Activated B cell treated with CpG ODN at 0.5 μM for 24 hours (primary cell): ENCODE data around the gene IGFBP6. TPM values are rescaled to one million over a fixed set of nuclear protein-coding genes. Genes with fewer than 3 reads are reported as not detected.
A peak's percentile ranks its signal among the peaks of the same experiment; 100 is the strongest.

Experiments used
- ATAC-seq: fragments of 200-7000 bp; cut with Tn5 transposase; one replicate; pipeline ENCODE4 v1.10.0; 2021; ENCODE audit warnings: low read depth, mild to moderate bottlenecking, moderate library complexity
- CTCF ChIA-PET: fragments of 350-600 bp; sonication (Branson Sonifier 250); formaldehyde crosslinking; loops from one replicate; lab custom pipeline; 2021; ENCODE audit warnings: antibody characterized with exemption; lab: Charles Lee
- POLR2A ChIA-PET: fragments of 350-600 bp; sonication (Branson Sonifier 250); formaldehyde crosslinking; loops from one replicate; lab custom pipeline; 2021; ENCODE audit warnings: antibody characterized with exemption; lab: Charles Lee
- DNase-seq: peaks from one replicate; pipeline ENCODE4 v3.0.0; 2022
- H3K27ac Mint-ChIP-seq: one replicate; pipeline ENCODE4 v1.8.0; 2020; ENCODE audit warnings: mixed read lengths
- H3K27me3 Mint-ChIP-seq: one replicate; pipeline ENCODE4 v1.8.0; 2021; ENCODE audit warnings: mixed read lengths
- H3K36me3 Mint-ChIP-seq: one replicate; pipeline ENCODE4 v1.8.0; 2021; ENCODE audit warnings: low read depth, mixed read lengths
- H3K4me1 Mint-ChIP-seq: one replicate; pipeline ENCODE4 v1.8.0; 2021; ENCODE audit warnings: mixed read lengths
- H3K4me3 Mint-ChIP-seq: one replicate; pipeline ENCODE4 v1.8.0; 2020; ENCODE audit warnings: mild to moderate bottlenecking, mixed read lengths
- H3K9me3 Mint-ChIP-seq: one replicate; pipeline ENCODE4 v1.8.0; 2020; ENCODE audit warnings: mixed read lengths
- CTCF ChIP-seq: fragments of 200-600 bp; IDR thresholded peaks from one replicate; pipeline ENCODE4 v1.8.0; 2022; ENCODE audit warnings: antibody characterized with exemption, mild to moderate bottlenecking
- intact Hi-C: fragments of 100-400 bp; cut with micrococcal nuclease; formaldehyde crosslinking; loops from one replicate; pipeline ENCODE4 v1.15.1; 2024
- total RNA-seq: library from RNA; stranded (reverse); gene quantifications from 2 replicates; pipeline ENCODE4 v1.2.3, GENCODE V29; 2022

Gene IGFBP6
- total RNA-seq, 1 donor from 2014 or later: not detected

GRCh38 chr12:53053218-53054111, 44.0 kb upstream of the IGFBP6 start:
- H3K4me1 Mint-ChIP-seq: peaks cover 12% of the 10 kb centered on the region
- POLR2A ChIA-PET: interaction anchor here (0.6 to 2.3 kb wide), 10 partner anchors 20 to 1221 kb away, joined by 3 to 10 read pairs (median 4); partner anchors contain the start of genes AAAS, EIF4B and SPRYD3
- intact Hi-C loops: loop anchor here (1.0 to 5.0 kb wide), 4 partner anchors 17 to 129 kb away; partner anchors contain the start of genes CSAD, IGFBP6, SPRYD3 and ZNF740

GRCh38 chr12:53054112-53054878, 43.2 kb upstream of the IGFBP6 start:
- ChIA-PET POLR2A (interaction anchor here (0.6 to 2.3 kb wide), 12 partner anchors 9 to 267 kb away, joined by 3 to 10 read pairs (median 4); partner anchors contain the start of genes AAAS, EIF4B and SPRYD3), CTCF (interaction anchor here (0.5 to 3.2 kb wide), 3 partner anchors 12 to 296 kb away, joined by 3 to 11 read pairs (median 3); no protein-coding TSS in a partner anchor)
- DNase-seq (peak; percentile 86), ATAC-seq (peak; percentile 97)
- peak overlapping the region; percentile 95 for H3K4me3 Mint-ChIP-seq
- H3K27ac Mint-ChIP-seq: peak overlapping the region; percentile 90
- no peaks in the 10 kb centered on the region for H3K9me3 Mint-ChIP-seq
- intact Hi-C loops: loop anchor here (1.0 to 5.0 kb wide), 4 partner anchors 17 to 128 kb away; partner anchors contain the start of genes CSAD, IGFBP6, SPRYD3 and ZNF740
- peaks cover 12% of the 10 kb centered on the region for H3K4me1 Mint-ChIP-seq
- TF ChIP-seq CTCF: no peak
- H3K27me3 Mint-ChIP-seq: peaks cover 6% of the 10 kb centered on the region
- peaks cover 2% of the 10 kb centered on the region for H3K36me3 Mint-ChIP-seq

More at GRCh38 chr12:53053218-53054111, 44.0 kb upstream of the IGFBP6 start:
- DNase-seq (no peak), ATAC-seq (peak; percentile 6)
- peaks cover 6% of the 10 kb centered on the region for H3K27me3 Mint-ChIP-seq
- peak overlapping the region; percentile 90 for H3K27ac Mint-ChIP-seq
- no peak for TF ChIP-seq CTCF
- H3K36me3 Mint-ChIP-seq: peaks cover 2% of the 10 kb centered on the region
- CTCF ChIA-PET: interaction anchor here (1.0 to 3.2 kb wide), 2 partner anchors 13 to 270 kb away, joined by 3 to 11 read pairs; no protein-coding TSS in a partner anchor
- H3K4me3 Mint-ChIP-seq: peak overlapping the region; percentile 95
- no peaks in the 10 kb centered on the region for H3K9me3 Mint-ChIP-seq

GRCh38 chr12:53055471-53056266, 41.8 kb upstream of the IGFBP6 start:
- TF ChIP-seq CTCF: no peak
- Mint-ChIP-seq H3K27me3 (peaks cover 6% of the 10 kb centered on the region), H3K27ac (no peak overlapping the region), H3K4me3 (peak overlapping the region; percentile 24), H3K4me1 (peaks cover 11% of the 10 kb centered on the region), H3K36me3 (peaks cover 2% of the 10 kb centered on the region), H3K9me3 (no peaks in the 10 kb centered on the region)
- POLR2A ChIA-PET: interaction anchor here (0.6 to 2.3 kb wide), 4 partner anchors 23 to 264 kb away, joined by 3 to 7 read pairs (median 4); partner anchors contain the start of gene SPRYD3
- ATAC-seq (no peak), DNase-seq (no peak)
- intact Hi-C loops: loop anchor here (2.0 kb wide), 1 partner anchor 15 kb away; no protein-coding TSS in a partner anchor
- CTCF ChIA-PET: interaction anchor here (3.2 kb wide), 1 partner anchor 11 kb away, joined by 11 read pairs; no protein-coding TSS in a partner anchor

- no peaks in the 10 kb centered on the region for H3K9me3 Mint-ChIP-seq
- ATAC-seq: no peak
- H3K36me3 Mint-ChIP-seq: peaks cover 2% of the 10 kb centered on the region
- no peak for TF ChIP-seq CTCF
- H3K4me1 Mint-ChIP-seq: peaks cover 10% of the 10 kb centered on the region
- H3K27me3 Mint-ChIP-seq: peaks cover 6% of the 10 kb centered on the region
- no peak for DNase-seq
- intact Hi-C loops: no loop called here
- H3K27ac Mint-ChIP-seq: no peak overlapping the region
- ChIA-PET POLR2A (interaction anchor here (0.6 kb wide), 1 partner anchor 93 kb away, joined by 3 read pairs; no protein-coding TSS in a partner anchor), CTCF (interaction anchor here (3.2 kb wide), 1 partner anchor 10 kb away, joined by 11 read pairs; no protein-coding TSS in a partner anchor)
- no peak overlapping the region for H3K4me3 Mint-ChIP-seq
Observed at GRCh38 chr12:53056296-53056695, 41.2 kb upstream of the IGFBP6 start.
